HG03521 (cell line): ENCODE results near the gene FDPS.

Source experiments
- ATAC-seq: cut with Tn5 transposase; IDR thresholded peaks from one replicate; pipeline ENCODE4 v1.9.1; 2021; ENCODE audit warnings: mild to moderate bottlenecking, moderate library complexity; ENCODE audit not compliant: unreplicated experiment

Gene FDPS

DNA sequence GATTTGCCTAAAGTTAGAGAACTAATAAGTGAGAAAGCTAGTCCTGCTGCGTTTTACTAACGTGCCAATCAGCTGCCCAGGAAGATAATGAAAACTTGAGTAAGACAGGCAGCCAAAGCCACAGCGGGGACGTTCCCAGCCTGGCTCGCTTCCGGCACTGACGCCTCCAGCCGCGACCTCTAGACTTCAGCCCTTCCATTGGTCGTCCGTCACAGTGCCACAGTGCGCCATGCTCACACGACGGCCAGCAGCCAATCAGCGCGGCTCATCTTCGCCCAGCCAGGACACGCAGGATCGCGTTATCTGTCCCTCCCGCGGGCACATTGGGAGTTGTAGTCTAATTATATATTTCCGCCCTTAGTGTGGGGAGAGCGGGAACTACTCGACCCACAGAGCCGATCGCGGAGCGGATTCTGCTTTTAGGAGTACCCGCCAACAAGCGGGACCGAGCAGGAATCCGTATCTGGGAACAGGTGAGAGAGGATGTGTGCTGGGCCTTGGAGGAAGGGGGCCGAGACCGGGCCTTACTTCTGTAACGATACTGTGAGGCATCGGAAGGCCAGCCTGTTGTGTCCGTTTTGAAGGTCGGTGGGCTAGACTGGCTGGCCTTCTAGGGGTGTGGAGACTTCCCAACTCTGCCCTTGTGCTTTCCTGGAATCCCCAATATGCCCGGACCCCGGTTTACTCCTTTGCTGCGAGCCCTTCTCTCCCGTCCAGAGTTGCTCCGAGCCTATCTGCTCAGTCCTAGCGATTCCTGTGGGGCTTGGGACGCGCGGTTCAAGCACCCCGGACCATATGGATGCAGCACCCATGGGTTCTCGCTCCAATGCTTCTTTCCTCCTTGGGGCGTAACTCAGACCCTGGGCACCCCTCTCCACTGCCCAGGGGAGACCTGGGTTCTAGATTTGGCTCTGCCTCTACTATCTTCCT, at the start of gene FDPS:
Gene FDPS (plus strand): TSS at position 374 of the 930 bp plus-strand sequence. CDS start 924 bp downstream, outside the sequence.
- peak; percentile 96 for ATAC-seq

- no peak for ATAC-seq
Measured at GRCh38 chr1:155260276-155260675, 48.4 kb upstream of the FDPS start.

DNA sequence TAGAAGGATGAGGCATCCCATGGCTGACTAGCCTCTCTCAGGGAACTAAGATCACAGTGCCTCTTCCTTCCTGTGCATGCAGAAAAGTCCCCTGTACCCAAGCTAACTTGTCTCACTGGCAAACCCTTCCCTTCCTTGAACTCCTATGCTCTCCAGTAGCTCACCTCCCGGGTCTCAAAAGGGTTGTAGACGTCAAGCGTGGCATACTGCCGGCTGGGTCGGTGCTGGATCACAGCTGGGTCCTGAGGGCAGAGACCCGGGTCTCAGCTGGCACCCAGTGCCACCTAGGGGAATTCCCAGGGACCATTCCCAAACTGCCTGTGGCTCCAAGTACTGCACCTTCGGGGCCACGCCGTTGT, 47.2 kb upstream of the FDPS start:
- ATAC-seq = no peak

- ATAC-seq = peak; percentile 86
Measured at GRCh38 chr1:155261852-155262673, 46.6 kb upstream of the FDPS start, which contains the start of gene SCAMP3. SCAMP3 (minus strand) TSS chr1:155262360; CDS start chr1:155262151, 209 bp downstream.

- no peak for ATAC-seq
Measured at GRCh38 chr1:155263067-155263466, 45.6 kb upstream of the FDPS start.

DNA sequence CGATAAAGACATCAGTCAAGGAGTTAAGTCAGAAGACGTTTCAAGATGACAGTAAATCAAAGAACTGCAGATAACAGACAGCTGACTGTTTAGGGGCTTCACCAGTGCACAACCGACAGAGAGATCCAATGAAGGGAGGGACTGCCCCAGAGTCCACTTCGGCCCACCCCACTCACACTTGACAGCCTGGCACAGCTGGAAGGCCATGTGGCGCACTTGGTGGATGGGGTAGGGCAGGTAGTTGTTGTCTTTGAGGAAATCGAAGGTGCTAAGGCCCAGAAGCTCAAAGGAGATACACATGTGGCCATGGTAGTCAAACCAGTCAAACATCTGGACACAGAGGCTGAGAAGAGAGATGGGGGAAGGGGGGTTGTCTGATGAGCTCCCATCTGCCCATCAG, 42.1 kb upstream of the FDPS start:
- ATAC-seq = no peak

DNA sequence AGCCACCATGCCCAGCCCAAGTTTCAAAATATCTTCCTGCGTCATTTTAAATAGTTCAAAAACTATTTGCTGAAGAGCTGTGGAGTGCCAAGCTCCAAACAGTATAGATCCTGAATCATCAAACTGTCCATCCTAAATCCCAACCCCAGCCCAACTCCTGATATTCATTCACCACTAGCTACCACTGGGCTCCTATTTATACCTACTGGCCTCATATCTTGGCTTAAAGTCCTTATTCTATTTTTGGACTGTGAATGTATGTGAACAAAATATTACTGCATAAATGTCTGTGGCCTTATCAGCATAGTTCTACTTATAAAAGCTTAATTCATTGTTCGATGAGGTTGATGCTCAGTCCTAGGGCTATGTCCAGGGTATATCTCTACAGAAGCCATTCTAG, 41.3 kb upstream of the FDPS start:
- ATAC-seq = no peak

GRCh38 chr1:155268630-155269029, 40.0 kb upstream of the FDPS start:
- ATAC-seq = no peak

GRCh38 chr1:155269381-155269780, 39.3 kb upstream of the FDPS start:
- no peak for ATAC-seq

GRCh38 chr1:155272466-155273342, 36.0 kb upstream of the FDPS start:
- ATAC-seq = peak; percentile 25

DNA sequence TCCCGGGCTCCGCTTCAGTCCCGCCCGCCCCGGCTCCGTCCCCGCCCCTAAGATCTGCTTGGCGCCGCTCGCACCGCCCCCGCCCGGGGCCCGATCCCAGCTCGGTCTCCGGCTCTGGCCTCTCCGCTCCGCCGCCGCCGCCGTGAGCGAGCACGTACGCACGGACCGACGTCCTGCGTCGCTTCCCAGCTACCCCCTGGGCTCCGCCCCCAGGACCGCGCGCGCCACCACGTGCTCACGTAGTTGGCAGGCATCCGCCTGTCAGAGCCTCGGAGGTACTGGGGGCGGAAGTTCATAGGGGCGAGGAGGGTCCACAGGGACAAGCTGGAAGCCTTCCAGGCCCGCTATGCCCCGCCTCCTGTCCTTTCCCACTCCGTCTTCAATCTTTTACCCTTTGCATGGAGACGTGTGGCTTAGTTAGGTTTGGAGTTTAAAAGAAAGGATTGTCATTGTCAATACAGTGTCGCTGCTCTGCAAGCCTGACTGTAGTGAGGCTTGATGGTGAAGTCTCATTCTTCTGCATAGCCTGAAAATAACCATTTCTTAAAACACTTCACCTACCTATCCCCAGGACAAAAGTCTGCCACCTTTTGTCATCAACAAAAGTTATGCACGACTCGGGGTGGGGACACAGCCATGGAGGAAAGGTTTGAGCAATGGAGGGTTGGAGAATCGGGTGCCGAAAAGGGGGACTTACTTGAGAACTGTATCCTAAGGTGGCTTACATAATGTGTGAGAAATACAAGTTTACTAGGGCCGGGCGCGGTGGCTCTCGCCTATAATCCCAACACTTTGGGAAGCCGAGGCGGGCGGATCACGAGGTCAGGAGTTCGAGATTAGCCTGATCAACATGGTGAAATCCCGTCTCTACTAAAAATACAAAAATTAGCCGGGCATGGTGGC, 35.1 kb upstream of the FDPS start, which contains the start of gene CLK2:
Gene CLK2 (minus strand): TSS at position 162 of the 903 bp plus-strand sequence. CDS start 2,527 bp downstream, outside the sequence.
- peak; percentile 84 for ATAC-seq

GRCh38 chr1:155277070-155277901, 31.4 kb upstream of the FDPS start, which contains the start of gene HCN3:
HCN3 (plus strand) TSS chr1:155277463; CDS start chr1:155277591, 128 bp downstream.
- ATAC-seq = peak; percentile 65

DNA sequence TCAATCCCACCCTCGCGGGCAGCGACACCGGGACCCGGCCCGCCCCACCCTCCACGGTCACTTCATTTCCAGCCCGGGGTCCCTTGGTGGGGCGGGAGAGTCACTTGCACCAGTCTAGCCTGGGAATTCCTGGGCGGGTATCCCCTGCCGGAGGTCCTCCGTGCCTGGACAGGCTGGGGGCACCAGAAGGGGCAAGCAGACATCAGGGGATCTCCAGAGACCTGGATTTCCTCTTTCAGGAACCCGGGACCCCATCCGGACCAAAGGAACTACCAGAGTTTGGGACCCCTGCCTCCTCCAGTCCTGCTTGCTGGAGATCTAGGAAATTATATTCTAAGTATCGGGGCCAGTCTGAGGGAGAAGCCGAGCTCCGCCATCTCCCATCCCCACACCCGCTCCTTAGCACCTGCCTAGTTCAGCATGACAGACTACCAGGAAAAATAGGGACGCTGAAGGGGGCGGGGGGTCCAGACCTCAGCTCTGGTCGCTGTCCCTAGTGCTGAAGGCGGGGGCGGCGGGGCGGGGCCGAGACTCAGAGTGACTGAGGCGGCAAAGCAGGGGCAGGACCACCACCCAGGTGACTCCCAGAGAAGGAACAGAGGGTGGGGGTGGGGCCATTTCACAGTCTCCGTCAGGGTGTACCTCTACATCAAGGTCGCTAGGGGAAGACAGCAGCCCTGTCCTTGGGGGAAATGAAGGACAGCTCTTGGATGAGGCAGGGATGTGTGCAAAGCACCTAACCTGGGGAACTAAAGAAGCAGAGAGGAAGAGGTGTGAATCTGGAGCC, 30.6 kb upstream of the FDPS start:
- no peak for ATAC-seq

- no peak for ATAC-seq
Measured at GRCh38 chr1:155278689-155279160, 29.9 kb upstream of the FDPS start.

GRCh38 chr1:155279268-155279667, 29.4 kb upstream of the FDPS start:
- no peak for ATAC-seq

DNA sequence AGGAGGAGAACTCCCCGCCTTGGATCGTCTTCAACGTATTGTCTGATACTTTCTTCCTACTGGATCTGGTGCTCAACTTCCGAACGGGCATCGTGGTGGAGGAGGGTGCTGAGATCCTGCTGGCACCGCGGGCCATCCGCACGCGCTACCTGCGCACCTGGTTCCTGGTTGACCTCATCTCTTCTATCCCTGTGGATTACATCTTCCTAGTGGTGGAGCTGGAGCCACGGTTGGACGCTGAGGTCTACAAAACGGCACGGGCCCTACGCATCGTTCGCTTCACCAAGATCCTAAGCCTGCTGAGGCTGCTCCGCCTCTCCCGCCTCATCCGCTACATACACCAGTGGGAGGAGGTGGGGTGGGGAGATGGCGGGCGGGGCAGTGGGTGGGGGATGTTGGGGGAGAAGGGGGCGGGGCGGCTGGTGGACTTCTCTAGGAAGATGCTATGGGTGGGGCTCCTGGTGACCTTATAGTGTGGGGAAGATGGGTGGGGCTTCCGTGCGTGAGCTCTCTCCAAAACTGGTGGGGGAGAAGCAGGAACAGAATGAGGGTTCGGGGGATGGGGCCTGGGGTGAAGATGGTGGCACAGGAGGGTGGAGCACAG, 26.1 kb upstream of the FDPS start:
- no peak for ATAC-seq

DNA sequence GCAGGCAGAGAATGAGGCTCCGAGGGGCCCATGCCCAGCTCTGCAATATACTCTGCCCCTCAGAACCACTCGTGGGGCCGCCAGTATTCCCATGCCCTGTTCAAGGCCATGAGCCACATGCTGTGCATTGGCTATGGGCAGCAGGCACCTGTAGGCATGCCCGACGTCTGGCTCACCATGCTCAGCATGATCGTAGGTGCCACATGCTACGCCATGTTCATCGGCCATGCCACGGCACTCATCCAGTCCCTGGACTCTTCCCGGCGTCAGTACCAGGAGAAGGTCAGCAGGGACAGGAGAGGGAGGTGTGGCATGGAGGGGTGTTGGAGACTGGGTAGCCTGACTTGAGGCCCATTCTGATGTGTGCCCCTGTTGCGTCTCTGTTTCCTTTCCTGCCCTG, 24.2 kb upstream of the FDPS start:
- no peak for ATAC-seq
